D341Med (cell line): ENCODE measurements around the gene ERGIC1.

Source experiments
- DNase-seq: peaks from one replicate; pipeline ENCODE4 v3.0.0; 2012; ENCODE audit warnings: low spot score

ERGIC1 gene

DNA sequence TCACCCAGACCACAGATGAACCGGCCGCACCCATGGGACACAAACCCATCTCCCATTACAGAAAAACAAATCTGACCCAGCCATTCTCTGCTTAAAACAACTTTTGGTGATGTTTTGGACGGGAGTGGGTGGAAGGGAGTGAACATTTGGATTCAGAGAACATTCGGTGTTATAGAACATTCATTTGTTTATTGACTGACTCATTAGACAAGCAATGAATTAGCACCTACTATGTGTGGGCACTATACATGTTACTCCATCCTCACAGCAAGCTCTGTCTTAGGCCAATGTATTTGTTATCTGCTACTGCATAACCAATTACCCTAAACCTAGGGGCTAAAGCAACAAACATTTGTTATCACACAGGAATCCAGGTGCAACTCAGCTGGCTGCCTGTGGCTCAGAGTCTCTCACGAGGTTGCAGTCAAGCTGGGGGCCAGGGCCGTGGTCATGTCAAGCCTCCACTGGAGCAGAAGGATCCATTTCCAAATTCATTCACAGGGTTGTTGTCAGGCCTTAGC, 5.1 kb upstream of the ERGIC1 start:
- DNase-seq, result no peak

DNA sequence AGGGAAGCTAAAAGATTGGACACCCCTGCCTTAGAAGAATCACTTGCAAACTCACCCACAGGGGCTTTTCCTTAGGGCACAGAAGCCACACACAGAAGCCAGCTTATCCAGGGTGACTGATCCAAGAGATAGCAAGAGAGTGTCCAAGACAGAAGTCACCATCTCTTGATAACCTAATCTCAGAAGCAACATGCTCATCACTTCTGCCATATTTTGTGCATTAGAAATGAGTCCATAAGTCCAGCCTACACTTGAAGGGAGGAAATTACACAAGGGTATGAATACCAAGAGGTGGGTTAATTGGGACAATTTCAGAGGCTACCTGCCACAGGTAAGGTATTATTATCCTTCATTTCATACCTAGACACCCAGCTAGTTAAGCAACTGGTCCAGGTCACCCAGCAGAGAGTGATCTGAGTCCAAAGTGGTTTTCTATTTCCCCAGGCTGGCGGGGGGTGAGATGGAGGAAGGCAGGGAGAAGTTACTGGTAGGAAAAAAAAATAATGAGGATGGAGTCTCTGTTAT, 3.7 kb upstream of the ERGIC1 start:
- no peak for DNase-seq

DNA sequence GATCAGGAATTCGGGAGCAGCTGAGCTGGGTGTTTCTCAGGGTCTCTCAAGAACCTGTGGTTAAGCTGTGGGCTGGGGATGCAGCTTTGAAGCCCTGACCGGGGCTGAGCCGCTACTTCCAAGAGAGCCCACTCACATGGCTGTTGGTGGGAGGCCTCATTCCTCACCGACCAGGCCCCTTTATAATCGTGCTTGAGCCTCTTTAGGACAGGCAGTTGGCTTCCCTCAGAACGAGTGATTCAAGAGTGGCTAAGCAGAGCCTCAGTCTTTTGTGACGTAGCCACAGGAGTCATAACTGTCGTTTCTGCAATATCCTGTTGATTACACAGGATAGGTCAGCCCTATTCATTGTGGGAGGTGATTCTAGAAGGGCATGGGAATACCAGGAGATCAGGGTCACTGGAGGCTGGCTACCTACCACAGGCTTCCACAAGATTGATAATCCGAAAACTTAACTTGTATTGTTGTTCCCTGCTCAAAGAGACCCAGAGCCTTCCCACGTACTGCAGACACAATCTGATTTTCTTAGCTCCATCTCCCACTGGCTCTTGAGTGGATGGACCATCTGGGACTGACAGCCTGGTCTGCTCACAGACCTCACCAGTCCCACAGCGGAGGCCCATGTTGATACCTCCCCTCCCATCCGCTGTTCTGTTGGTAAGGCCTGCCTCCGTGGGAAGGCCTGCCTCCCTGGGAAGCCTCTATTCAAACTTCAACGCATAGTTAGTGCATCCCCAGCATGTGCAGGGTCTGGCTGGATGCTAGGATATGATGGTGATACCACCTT, 3.0 kb upstream of the ERGIC1 start:
- DNase-seq, result no peak

DNA sequence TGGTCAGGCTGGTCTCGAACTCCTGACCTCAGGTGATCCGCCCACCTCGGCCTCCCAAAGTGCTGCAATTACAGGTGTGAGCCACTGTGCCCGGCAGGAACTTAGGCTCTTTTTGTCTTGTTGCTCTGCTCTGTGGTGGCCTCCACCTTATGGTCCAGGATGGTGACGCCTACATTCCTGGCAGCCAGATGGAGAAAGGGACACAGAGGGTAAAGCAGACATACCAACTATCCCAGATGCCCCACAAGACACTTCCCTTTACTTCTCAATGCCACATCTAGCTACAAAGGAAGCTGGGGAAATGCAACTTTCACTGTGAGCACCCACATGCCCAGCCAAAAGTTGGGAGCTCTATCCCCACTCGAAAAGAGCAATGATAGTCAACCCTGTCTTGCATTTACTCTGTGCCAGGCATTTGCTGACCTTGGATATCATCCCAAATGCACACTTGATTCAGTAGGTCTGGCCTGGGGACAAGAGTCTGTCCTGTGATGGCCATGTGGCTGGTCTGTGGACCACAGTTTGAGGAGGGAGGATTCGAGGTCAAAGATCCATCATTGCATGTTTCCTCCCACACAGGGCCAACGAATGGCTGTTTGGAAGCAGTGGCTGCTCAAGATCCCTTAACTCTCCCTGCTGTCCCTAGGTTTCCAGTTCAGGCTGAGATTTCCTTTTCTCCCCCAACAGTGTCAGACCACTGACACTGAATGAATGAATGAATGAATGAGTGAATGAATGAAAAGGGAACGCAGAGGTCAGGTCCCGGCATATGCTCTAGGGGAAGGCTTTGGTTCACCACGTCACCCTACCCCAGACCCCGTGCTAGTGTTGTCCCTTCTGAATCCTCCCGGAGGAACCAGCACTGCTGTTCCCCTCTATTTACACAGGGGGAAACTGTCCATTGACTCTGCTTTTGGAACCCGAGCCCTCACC, 1.4 kb upstream of the ERGIC1 start:
- DNase-seq, result no peak

DNA sequence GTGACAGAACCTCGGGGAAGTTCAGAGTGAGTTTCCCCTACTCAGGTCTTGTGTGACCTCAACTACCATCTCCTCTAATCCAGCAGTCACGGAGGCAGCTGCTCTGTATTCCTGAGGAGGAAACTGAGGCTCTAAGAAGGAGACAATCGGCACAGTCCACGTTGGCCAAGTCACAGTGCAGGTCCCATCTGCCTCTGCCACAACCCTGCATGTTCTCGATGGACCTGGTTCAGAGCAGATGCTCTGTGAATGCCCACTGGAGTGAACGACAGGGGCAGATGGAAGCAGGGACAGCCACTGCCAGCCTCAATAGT, 722 bp upstream of the ERGIC1 start:
- DNase-seq, result no peak

DNA sequence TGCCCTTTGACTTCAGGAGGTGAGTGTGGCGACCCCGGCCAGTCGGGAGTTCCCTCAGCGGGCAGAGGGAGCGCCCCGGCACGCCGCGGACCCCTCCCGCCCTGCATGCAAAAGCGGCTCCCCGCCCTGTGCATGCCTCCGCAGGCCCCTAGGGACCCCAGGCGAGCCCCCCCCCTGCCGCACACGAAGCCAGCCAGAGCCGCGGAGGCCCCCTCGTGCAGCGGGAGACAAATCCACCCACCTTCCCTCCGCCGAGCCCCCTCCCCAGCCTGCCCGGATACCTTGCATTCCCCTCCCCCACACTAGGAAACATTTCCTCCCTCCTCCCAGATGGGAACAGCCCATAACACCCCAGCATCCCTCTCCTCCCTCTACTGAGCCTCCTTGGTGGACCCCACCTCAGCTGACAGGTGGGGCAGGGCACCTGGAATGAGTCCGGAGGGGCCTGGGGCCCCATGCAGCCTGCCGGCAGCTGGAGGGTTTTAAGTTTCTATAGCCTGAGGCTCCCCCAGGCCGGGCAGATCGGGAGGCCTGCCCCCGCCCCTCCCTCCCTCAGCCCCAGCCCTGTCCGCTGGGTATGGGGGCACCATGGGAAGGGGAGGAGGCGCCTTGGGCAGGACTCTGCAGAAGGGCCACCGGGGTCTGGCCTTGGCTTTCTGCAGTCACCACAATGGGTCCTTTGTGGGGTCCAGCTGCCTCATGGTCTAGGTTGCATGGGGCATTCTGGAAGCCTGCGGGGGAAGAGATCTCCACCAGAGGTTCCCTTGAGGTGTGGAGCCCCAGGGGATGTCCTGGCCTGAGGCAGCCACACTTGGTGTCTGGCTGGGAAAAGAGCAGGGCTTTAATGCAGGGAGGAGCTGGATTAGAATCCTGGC, 601 bp downstream of the ERGIC1 start:
- peak; percentile 46 for DNase-seq

DNA sequence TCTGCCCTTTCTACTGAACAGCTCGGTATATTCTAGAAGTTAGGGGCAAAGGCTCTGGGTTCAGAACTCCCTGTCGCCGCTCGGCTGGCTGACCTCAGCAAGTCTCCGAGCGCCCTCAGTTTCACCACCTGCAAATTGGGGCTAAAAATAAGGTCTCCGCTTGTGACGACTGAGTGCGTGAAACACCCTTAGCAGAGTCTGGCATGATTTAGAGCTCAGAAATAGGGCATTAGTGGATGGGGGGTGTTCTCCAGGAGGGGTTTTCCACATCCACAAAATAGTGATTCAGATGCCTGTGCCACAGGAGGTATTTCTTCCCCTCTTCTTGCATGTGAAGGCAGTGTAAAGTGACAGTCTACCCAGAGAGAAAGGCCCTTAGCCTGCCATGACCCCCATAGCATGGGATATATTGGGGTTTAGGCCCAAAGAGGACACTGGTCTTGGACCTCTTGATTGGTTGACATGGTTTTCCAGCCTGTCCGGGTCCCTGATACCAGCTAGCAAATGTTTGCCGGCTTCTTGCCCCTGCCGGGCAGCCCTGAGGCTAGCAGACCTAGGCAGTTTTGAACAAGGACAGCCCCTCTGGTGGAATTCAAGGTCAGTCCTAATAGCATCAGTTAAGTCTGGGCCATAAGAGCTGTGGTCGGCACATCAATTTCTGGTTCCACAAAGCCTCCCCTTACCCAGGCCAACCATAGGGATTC, 1.4 kb downstream of the ERGIC1 start:
- no peak for DNase-seq

DNA sequence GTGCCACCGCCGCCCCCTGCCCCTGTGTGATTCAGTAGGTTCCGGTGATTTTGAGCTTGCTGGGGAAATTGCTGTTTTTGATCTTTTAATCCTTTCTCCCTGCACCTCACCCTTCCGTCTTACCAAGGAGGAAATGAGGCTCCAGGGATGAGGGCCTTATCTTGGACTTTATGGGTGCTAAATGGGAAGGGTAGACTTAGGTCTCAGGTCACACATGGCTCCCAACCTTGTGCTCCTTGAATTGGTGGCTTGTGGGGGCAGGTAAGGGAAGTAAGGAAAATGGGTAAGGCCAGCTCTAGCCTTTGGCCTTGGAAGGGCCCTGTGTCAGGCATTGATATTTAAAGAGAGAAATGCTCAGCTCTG, 1.9 kb downstream of the ERGIC1 start:
- no peak for DNase-seq

DNA sequence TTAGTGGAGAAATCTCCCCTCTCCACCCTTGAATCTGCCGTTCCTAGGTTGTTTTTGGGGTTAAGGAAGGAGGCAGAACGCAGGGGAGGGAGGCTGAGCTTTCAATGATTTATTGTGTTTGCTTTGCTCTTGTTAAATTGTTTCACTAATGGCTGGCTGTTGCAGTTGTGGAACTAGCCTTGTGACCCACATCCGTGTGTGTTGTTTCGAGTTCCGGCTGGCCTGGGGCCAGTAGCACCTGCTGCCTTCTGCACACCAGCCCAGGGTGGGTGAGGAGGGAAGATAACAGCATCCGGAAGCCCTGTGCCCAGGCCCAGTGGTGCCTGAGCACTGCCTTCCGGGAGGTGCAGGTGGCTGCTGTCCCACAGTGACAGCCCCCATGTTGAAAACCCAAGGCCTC, 3.6 kb downstream of the ERGIC1 start:
- DNase-seq, result no peak

DNA sequence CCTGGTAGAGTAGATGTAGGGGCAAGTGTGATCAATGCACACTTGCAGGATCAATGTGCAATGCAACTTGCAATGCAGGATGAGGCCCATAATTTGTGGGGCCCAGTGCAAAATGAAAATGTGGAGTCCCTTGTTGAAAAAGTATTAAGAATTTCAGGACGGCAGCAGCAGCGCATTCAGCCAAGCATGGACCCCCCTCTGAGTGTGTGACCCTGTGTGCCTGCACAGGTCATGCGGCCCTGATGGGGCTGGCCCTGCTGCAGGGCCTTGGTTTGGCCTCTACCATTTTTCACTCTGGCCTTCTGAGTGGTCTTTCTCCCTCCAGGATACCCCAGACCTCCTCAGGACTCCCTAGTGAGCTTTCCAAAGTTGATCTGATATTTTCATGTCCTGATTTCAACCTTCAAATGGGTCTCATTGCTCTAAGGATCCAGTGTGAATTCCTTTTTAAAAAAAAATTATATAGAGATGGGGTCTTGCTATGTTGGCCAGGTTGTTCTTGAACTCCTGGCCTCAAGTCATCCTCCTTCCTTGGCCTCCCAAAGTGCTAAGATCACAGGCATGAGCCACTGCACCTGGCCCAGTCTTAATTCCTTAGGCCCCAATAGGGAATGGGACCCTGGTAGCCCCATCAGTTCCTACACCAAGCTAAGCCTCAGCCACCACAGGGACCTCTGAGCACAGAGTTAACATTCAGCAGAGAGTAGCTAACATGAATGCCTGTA, 4.3 kb downstream of the ERGIC1 start:
- no peak for DNase-seq

DNA sequence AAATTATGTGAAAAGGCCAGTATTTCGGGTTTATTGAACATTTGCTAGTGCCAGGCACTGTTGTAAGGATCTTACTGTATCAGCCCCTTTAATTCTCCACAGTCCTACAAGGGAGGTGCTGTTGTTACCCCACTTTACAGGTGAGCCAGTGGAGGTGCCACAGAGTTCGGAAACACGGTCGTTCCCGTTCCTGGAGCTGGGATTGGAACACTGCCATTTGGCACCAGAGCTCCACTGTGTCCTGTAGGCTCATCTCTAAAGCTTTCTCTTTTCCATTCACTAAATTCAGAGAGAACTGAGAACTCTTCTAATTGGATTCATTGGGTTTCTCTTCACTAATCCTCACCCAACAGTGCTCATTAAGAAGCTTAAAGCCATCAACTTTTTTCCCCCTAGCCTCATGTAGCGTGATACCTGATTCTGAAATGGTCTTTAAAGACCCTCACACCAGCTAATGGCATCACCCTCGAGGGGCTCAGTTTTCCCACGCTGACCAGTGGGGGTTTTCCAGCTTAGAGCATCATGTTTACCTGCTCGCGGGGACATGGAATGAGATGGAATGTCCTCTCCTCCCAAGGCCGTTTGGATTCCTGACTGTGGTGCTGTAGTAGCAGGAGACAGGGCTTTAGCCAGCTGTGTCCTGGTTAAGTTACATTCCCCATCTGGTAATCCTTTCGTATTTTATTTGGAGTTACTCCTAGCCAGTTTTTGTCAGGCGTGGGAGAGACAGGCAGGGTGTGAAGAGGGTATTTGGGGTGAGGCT, 5.8 kb downstream of the ERGIC1 start:
- DNase-seq, result no peak

DNA sequence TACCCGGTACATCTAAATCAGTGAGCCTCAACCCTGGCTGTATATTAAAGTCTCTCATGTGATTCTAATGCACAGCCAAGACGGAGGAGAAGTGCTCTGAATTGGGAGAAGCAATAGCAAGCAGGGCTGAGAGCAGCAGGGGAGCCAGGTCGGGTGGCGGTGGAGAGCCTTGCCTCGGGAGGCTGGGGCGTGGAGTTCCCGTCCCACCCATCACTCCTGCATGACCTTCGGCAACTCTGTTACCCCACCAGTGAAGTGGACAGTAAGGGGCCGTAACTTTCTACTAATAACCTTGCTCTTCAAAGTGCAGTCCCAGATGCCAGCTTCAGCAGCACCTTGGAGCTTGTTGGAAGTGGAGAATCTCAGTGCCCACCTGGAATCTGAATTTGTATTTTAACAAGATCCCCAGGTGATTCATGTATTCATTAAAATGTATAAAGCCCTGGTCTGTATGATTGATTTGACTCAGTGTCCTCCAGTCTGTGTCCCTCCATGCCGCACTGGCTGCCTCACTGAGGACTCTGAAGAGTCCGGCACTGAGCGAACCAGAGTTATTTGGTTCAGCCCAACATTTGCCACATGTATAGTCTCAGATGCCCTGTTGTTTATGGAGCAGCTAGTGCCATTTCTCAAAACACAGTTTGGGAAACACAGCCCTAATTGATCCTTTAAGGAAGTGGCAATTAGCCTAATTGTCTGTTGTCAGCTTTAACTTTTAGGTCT, 6.5 kb downstream of the ERGIC1 start:
- DNase-seq, result no peak

DNA sequence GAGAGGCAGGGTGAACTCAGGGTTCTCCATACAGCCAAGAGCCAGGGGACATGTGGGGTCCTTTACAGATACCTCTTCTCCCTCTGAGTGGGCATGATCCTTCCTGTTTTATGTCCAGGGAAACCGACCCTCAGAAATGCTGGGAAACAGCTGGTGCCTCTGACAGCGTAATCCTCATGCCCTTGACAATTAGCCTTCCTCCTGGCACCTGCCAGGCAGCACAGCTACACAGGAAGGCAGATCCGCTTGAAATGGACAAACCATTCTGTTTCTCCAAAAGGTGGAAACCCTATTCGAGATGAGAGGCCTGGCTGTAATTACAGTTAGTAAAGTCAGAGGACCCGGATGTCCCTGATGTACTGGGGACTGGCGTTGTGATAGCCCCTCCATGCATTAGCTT, 7.2 kb downstream of the ERGIC1 start:
- DNase-seq, result peak; percentile 72

DNA sequence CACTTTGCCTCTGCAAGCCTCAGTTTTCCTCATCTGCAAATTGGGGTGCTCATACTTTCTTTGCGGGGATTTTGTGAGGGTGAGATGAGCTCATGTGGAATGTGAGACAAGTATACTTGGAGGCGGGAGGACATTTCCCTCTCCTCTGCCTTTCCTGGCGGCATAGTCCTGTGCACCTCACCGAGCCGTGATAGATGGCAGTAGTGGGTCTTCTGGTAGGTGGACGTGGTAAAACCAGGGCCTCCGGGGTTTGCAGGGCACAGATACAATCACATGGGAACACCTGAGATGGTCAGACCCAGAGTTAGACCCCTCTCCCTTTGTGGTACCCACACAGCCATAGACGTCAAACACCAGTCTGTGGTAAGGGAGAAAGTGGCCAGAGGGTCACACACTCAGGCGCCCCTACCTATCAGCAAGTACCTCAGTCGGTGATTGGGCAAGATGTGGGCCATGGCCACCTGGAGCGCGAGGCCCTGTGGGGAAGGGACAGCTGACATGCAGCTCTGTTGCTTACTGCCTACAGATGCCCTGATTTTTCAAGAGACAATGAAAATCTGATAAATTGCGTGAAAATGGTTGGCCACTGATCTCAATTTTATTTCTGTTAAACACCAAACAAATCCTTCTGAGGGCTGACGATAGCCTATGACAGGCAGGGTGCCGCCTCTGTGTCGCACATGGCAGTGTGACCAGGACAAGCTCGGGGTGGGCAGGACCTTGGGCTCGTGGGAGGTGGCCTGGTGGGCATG, 9.9 kb downstream of the ERGIC1 start:
- no peak for DNase-seq

DNA sequence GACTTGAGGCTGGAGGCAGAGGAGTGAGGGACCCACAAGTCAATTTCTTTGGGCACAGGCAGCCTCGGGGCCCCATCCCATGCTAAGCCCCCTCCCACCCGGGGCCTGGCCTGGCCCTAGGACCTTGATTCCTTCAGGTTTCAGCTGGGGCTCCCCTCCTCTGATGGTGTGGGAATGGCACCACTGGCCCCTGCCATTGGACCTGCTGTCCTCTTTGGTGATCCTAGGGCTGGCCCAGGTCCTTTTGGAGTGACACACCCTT, 10.5 kb downstream of the ERGIC1 start:
- no peak for DNase-seq

DNA sequence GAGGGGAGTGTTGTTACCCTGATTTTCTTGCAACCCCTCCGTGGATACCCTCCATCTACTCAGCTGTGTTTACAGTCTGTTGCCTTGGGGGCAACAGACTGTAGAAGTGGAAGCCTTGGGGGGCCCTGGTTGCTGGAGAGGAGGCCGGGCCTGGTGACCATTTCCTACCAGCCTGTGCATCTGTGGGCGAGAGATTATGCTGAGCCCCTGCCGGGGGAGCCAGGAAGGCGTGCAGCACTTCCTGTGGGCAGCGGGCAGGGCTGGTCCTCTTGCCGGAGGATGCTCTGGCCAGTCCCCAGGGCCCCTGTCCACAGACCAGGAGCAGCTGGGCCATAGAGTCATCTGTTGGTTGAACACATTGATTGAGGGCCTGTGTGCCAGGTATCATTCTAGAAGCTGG, 11.1 kb downstream of the ERGIC1 start:
- no peak for DNase-seq

DNA sequence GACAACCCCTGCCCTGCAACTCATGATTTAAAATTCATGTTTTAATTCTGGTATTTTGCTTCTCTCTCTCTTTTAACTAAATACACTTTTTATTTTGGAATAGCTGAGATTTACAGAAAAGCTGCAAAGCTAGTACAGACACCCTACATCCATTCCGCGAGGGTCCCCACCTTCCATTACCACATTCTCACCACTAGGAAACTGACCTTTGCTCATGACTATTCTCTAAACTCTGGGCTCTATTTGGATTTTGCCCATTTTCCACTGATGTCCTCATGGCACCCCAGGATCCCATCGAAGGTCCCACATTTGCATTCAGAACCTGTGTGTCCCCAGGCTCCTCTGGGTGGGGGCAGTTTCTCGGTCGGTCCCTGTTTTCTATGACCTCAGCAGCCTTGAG, 11.5 kb downstream of the ERGIC1 start:
- no peak for DNase-seq

DNA sequence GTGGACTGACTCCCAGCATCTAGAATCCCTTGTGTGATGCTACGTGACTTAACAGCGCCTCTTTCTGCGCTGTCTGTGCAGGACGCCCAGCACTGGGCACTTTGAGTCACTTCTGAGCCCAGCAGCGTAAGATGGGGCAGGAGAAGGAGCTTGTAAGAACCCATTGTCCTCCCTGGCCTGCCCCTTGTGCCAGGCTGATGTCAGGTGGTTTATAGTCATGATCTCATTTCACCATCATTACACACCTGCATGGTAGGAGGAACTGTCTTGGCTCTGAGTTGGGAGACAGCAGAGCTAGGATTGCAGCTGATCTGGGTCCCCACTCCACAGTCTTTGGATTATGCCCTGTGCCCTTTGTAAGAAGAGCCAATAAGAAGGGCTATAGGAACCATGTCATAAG, 12.2 kb downstream of the ERGIC1 start:
- DNase-seq, result no peak

DNA sequence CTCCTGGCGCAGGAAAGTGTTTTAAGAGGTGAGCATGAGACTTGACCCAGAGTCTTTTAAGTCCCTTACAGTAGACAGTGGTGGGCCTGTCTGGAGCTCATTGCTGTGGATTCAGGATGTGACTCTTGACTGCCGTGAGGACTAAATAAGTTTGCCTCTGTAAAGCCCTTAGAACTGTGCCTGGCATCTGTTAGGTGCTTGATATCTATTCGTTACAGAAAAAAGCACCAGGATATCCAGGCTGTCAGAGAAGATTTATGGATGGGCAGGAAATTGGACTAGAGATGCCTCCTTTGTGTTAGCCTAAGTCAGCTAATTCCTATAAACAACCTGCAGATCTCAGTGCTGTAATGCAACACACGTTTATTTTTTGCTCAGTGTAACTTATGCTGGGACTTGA, 12.6 kb downstream of the ERGIC1 start:
- no peak for DNase-seq
